HCT116 (cell line): ENCODE results near the gene ABCD1. TPM values are rescaled to one million over a fixed set of nuclear protein-coding genes. Genes with fewer than 3 reads are reported as not detected.

Experiments
- ATAC-seq: fragments of 200-7000 bp; cut with Tn5 transposase; 2 replicates; pipeline ENCODE4 v1.9.1; 2020; ENCODE audit warnings: mild to moderate bottlenecking, moderate library complexity
- BruUV-seq: library from RNA; stranded (reverse); fragments of 400-500 nt; replicated peaks from 2 replicates; lab custom pipeline; 2021; lab: Mats Ljungman, UMichigan
- CTCF ChIA-PET: fragments of 300-600 bp; sonication (Branson Sonifier 250); formaldehyde crosslinking; loops from one replicate; lab custom pipeline; 2021; ENCODE audit warnings: antibody characterized with exemption; lab: Charles Lee
- POLR2A ChIA-PET: fragments of 300-600, 350-600 bp; sonication (Branson Sonifier 250); formaldehyde crosslinking; loops from one replicate; lab custom pipeline; 2021; ENCODE audit warnings: antibody characterized with exemption; lab: Charles Lee
- RAD21 ChIA-PET, 2 experiments: fragments of 300-600 bp; sonication (Branson Sonifier 250); formaldehyde crosslinking; loops; one replicate each; lab custom pipeline; 2023; ENCODE audit warnings: low total read pairs in 2 of 2; ENCODE audit not compliant: uncharacterized antibody in 2 of 2, unreplicated experiment in 2 of 2, low non-redundant PET in 1 of 2; lab: Charles Lee
- DNase-seq: peaks from one replicate; pipeline ENCODE4 v3.0.0-alpha.2; 2010; ENCODE audit warnings: low read depth, low spot score
- H2AFZ ChIP-seq: fragments of 200-600 bp; shearing (Covaris generic), sonication (generic); 2 replicates; pipeline ENCODE4 v1.6.1; 2017; ENCODE audit warnings: low read depth, mixed run types, mixed read lengths, antibody characterized with exemption, low read length; ENCODE audit not compliant: poor library complexity, severe bottlenecking
- H3K27ac ChIP-seq: 2 replicates; pipeline ENCODE4 v1.5.1; 2012; ENCODE audit warnings: low read depth, low read length
- H3K27me3 ChIP-seq: fragments of 200-600 bp; sonication (generic); 2 replicates; pipeline ENCODE4 v1.6.1; 2016; ENCODE audit warnings: mixed run types, low read length, mixed read lengths; ENCODE audit not compliant: insufficient read depth
- H3K36me3 ChIP-seq, 2 experiments: fragments of 200-500 bp in 1 of 2; fragments of 200-600 bp in 1 of 2; sonication (Bioruptor generic) in 1 of 2; sonication (generic) in 1 of 2; 2 replicates each; pipeline versions ENCODE4 v1.5.1 to v1.6.1; 2014 to 2016; ENCODE audit warnings: low read length in 2 of 2, inconsistent platforms in 1 of 2, mixed read lengths in 1 of 2, mixed run types in 1 of 2; ENCODE audit not compliant: insufficient read depth in 2 of 2, control insufficient read depth in 1 of 2
- H3K4me1 ChIP-seq, 2 experiments: fragments of 200-600 bp in 1 of 2; sonication (generic) in 1 of 2; 2 replicates each; pipeline versions ENCODE4 v1.5.1 to v1.6.1; 2012 to 2017; ENCODE audit warnings: low read length in 2 of 2, inconsistent platforms in 1 of 2, mild to moderate bottlenecking in 1 of 2, mixed read lengths in 1 of 2, mixed run types in 1 of 2, moderate library complexity in 1 of 2; ENCODE audit not compliant: insufficient read depth in 2 of 2, control insufficient read depth in 1 of 2
- H3K4me2 ChIP-seq: fragments of 200-600 bp; sonication (generic); 2 replicates; pipeline ENCODE4 v1.6.1; 2017; ENCODE audit warnings: mixed run types, low read length, mixed read lengths
- H3K4me3 ChIP-seq, 2 experiments: fragments of 200-600 bp in 1 of 2; sonication (generic) in 1 of 2; replicated peaks in 1 of 2; 2 replicates each; pipeline ENCODE4 v1.5.1; 2011 to 2016; ENCODE audit warnings: low read length in 2 of 2, control low read depth in 1 of 2, low read depth in 1 of 2, mild to moderate bottlenecking in 1 of 2, mixed read lengths in 1 of 2, mixed run types in 1 of 2
- H3K79me2 ChIP-seq: fragments of 200-600 bp; sonication (generic); 2 replicates; pipeline ENCODE4 v1.6.1; 2017; ENCODE audit warnings: mild to moderate bottlenecking, mixed run types, low read length, moderate library complexity, mixed read lengths; ENCODE audit not compliant: insufficient read depth
- H3K9ac ChIP-seq: fragments of 200-600 bp; sonication (generic); 2 replicates; pipeline ENCODE4 v1.6.1; 2016; ENCODE audit warnings: low read length, mixed read lengths
- H3K9me2 ChIP-seq: fragments of 200-600 bp; sonication (generic), shearing (Covaris generic); 2 replicates; pipeline ENCODE4 v1.6.1; 2017; ENCODE audit warnings: mixed run types, mild to moderate bottlenecking, moderate library complexity; ENCODE audit not compliant: insufficient read depth
- H3K9me3 ChIP-seq, 2 experiments: fragments of 200-500 bp in 1 of 2; fragments of 200-600 bp in 1 of 2; sonication (Bioruptor generic) in 1 of 2; sonication (generic) in 1 of 2; 2 replicates each; pipeline ENCODE4 v1.6.1; 2014 to 2017; ENCODE audit warnings: low read length in 2 of 2, mixed read lengths in 2 of 2, inconsistent platforms in 1 of 2, low read depth in 1 of 2, mild to moderate bottlenecking in 1 of 2, mixed run types in 1 of 2, moderate library complexity in 1 of 2; ENCODE audit not compliant: control insufficient read depth in 1 of 2, insufficient read depth in 1 of 2
- H4K20me1 ChIP-seq: fragments of 200-600 bp; sonication (generic), shearing (Covaris generic); 2 replicates; pipeline ENCODE4 v1.6.1; 2017; ENCODE audit warnings: mixed run types, mild to moderate bottlenecking, moderate library complexity; ENCODE audit not compliant: insufficient read depth
- CEBPB ChIP-seq: IDR thresholded peaks from 2 replicates; pipeline ENCODE4 v1.6.1; 2012; ENCODE audit warnings: low read depth
- EGR1 ChIP-seq: IDR thresholded peaks from 2 replicates; pipeline ENCODE4 v1.6.1; 2012; ENCODE audit warnings: low read depth
- ELF1 ChIP-seq: IDR thresholded peaks from 2 replicates; pipeline ENCODE4 v1.6.1; 2012; ENCODE audit warnings: low read depth, borderline replicate concordance
- EZH2 ChIP-seq: fragments of 200-600 bp; sonication (generic); IDR thresholded peaks from 2 replicates; pipeline ENCODE4 v1.6.1; 2017; ENCODE audit warnings: antibody characterized with exemption, mixed run types
- RAD21 ChIP-seq: IDR thresholded peaks from 2 replicates; pipeline ENCODE4 v1.6.1; 2012; ENCODE audit warnings: low read depth, mild to moderate bottlenecking
- SIN3A ChIP-seq: IDR thresholded peaks from 2 replicates; pipeline ENCODE4 v1.6.1; 2012; ENCODE audit warnings: low read depth
- ZNF274 ChIP-seq: fragments of 200-500 bp; sonication (Bioruptor generic); IDR thresholded peaks from 2 replicates; pipeline ENCODE4 v1.6.1; 2014; ENCODE audit warnings: mild to moderate bottlenecking, low read depth, low read length, inconsistent platforms
- intact Hi-C: fragments of 100-400 bp; cut with micrococcal nuclease; formaldehyde crosslinking; loops from 2 replicates; pipeline ENCODE4 v1.10.0; 2022
- total RNA-seq: library from RNA; stranded (reverse); gene quantifications from one replicate; pipeline ENCODE4 v1.2.1, GENCODE V29; 2021; ENCODE audit not compliant: unreplicated experiment
- TF ChIP-seq, protein P1 (sequence below): IDR thresholded peaks from 2 replicates; pipeline ENCODE4 v1.6.1; 2012
- TF ChIP-seq, protein P2 (sequence below): IDR thresholded peaks from 2 replicates; pipeline ENCODE4 v1.6.1; 2012; ENCODE audit warnings: low read depth
- TF ChIP-seq, protein P3 (sequence below): IDR thresholded peaks from 2 replicates; pipeline ENCODE4 v1.6.1; 2011; ENCODE audit warnings: mild to moderate bottlenecking, low read length, moderate library complexity; ENCODE audit not compliant: insufficient replicate concordance; ENCODE audit errors: extremely low read depth
- TF ChIP-seq, protein P4 (sequence below), 3 experiments: fragments of 200-600 bp in 1 of 3; sonication (generic) in 1 of 3; IDR thresholded peaks in 2 of 3; conservative IDR thresholded peaks in 1 of 3; 2 replicates each; pipeline ENCODE4 v1.5.1; 2012 to 2017; ENCODE audit warnings: low read depth in 2 of 3, low read length in 2 of 3, antibody characterized with exemption in 1 of 3, borderline replicate concordance in 1 of 3, control low read depth in 1 of 3, mild to moderate bottlenecking in 1 of 3, mixed read lengths in 1 of 3, mixed run types in 1 of 3, moderate library complexity in 1 of 3; ENCODE audit not compliant: insufficient read depth in 1 of 3

Gene ABCD1
- total RNA-seq, 1 experiment from 2014 or later: 7.1 TPM

DNA sequence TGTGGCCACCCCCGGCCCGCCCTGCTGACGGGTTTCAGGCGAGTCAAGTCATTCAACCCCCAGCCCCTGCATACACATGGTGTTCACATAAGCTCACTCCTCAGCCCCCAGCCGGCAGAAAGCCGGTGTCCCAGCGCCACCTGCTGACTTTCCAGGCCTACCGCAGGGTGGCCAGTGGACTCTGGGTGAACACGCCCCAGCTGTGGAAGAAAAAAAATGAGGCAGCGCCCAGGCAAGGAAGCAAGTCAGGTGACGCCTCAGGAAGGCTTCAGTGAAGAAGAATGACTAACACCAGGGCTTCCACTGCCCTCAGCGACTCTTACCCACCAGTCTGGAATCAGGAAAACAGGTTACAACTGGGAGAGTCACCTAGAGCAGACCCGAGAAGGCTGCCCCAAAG is 16.2 kb upstream of the ABCD1 start:
- H2AFZ ChIP-seq: no peak overlapping the region
- H3K27me3 ChIP-seq: no peaks in the 10 kb centered on the region
- H3K79me2 ChIP-seq: peaks cover 13% of the 10 kb centered on the region; the same call in 1 of the 2 replicates
- no peaks in the 10 kb centered on the region for H4K20me1 ChIP-seq
- ChIA-PET CTCF (interaction anchor here (0.9 to 1.3 kb wide), 4 partner anchors 21 to 169 kb away, joined by 4 to 11 read pairs (median 4); partner anchors contain the start of gene SLC6A8), RAD21 (no interaction called here)
- H3K9me2 ChIP-seq: no peaks in the 10 kb centered on the region
- no TSS peak for BruUV-seq
- H3K9me3 ChIP-seq: no peaks in the 10 kb centered on the region
- no peak overlapping the region for H3K4me3 ChIP-seq
- H3K36me3 ChIP-seq: no peaks in the 10 kb centered on the region; a peak in 2 of 4 replicates
- TF ChIP-seq, protein P1, sequence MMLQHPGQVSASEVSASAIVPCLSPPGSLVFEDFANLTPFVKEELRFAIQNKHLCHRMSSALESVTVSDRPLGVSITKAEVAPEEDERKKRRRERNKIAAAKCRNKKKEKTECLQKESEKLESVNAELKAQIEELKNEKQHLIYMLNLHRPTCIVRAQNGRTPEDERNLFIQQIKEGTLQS: no peak
- TF ChIP-seq SIN3A (no peak), ZNF274 (no peak), RAD21 (peak; percentile 73), EZH2 (no peak), CEBPB (no peak), EGR1 (no peak), ELF1 (no peak)
- TF ChIP-seq, protein P2, sequence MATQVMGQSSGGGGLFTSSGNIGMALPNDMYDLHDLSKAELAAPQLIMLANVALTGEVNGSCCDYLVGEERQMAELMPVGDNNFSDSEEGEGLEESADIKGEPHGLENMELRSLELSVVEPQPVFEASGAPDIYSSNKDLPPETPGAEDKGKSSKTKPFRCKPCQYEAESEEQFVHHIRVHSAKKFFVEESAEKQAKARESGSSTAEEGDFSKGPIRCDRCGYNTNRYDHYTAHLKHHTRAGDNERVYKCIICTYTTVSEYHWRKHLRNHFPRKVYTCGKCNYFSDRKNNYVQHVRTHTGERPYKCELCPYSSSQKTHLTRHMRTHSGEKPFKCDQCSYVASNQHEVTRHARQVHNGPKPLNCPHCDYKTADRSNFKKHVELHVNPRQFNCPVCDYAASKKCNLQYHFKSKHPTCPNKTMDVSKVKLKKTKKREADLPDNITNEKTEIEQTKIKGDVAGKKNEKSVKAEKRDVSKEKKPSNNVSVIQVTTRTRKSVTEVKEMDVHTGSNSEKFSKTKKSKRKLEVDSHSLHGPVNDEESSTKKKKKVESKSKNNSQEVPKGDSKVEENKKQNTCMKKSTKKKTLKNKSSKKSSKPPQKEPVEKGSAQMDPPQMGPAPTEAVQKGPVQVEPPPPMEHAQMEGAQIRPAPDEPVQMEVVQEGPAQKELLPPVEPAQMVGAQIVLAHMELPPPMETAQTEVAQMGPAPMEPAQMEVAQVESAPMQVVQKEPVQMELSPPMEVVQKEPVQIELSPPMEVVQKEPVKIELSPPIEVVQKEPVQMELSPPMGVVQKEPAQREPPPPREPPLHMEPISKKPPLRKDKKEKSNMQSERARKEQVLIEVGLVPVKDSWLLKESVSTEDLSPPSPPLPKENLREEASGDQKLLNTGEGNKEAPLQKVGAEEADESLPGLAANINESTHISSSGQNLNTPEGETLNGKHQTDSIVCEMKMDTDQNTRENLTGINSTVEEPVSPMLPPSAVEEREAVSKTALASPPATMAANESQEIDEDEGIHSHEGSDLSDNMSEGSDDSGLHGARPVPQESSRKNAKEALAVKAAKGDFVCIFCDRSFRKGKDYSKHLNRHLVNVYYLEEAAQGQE: no peak
- TF ChIP-seq, protein P3, sequence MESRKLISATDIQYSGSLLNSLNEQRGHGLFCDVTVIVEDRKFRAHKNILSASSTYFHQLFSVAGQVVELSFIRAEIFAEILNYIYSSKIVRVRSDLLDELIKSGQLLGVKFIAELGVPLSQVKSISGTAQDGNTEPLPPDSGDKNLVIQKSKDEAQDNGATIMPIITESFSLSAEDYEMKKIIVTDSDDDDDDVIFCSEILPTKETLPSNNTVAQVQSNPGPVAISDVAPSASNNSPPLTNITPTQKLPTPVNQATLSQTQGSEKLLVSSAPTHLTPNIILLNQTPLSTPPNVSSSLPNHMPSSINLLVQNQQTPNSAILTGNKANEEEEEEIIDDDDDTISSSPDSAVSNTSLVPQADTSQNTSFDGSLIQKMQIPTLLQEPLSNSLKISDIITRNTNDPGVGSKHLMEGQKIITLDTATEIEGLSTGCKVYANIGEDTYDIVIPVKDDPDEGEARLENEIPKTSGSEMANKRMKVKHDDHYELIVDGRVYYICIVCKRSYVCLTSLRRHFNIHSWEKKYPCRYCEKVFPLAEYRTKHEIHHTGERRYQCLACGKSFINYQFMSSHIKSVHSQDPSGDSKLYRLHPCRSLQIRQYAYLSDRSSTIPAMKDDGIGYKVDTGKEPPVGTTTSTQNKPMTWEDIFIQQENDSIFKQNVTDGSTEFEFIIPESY: no peak
- TF ChIP-seq, protein P4, sequence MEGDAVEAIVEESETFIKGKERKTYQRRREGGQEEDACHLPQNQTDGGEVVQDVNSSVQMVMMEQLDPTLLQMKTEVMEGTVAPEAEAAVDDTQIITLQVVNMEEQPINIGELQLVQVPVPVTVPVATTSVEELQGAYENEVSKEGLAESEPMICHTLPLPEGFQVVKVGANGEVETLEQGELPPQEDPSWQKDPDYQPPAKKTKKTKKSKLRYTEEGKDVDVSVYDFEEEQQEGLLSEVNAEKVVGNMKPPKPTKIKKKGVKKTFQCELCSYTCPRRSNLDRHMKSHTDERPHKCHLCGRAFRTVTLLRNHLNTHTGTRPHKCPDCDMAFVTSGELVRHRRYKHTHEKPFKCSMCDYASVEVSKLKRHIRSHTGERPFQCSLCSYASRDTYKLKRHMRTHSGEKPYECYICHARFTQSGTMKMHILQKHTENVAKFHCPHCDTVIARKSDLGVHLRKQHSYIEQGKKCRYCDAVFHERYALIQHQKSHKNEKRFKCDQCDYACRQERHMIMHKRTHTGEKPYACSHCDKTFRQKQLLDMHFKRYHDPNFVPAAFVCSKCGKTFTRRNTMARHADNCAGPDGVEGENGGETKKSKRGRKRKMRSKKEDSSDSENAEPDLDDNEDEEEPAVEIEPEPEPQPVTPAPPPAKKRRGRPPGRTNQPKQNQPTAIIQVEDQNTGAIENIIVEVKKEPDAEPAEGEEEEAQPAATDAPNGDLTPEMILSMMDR (IDR thresholded peaks at IDR 0.05 in 2 of 3, conservative IDR thresholded peaks at IDR 0.05 in 1 of 3; ENCODE audit: borderline replicate concordance in 1 of 3, insufficient read depth in 1 of 3, low read depth in 2 of 3, low read length in 2 of 3): peak; percentile 51 to 76 (median 62)
- TF ChIP-seq, all 23 proteins: peak for 2
- H3K4me1 ChIP-seq: peaks cover 0 to 7% of the 10 kb centered on the region in 2 experiments; a peak in 1 of 4 replicates
- DNase-seq (no peak), ATAC-seq (peak; percentile 93)
- H3K4me2 ChIP-seq: no peak overlapping the region
- POLR2A ChIA-PET: no interaction called here
- no peak overlapping the region for H3K9ac ChIP-seq
- H3K27ac ChIP-seq: peak overlapping the region; percentile 53
- intact Hi-C loops: loop anchor here (5.0 kb wide), 1 partner anchor 151 kb away; no protein-coding TSS in a partner anchor
